Fibroblast of skin of left biceps (primary cell): ENCODE measurements around the gene DHRS1.
A peak's percentile ranks its signal among the peaks of the same experiment; 100 is the strongest.

Source experiments
- DNase-seq, 2 experiments: peaks; one replicate each; pipeline ENCODE4 v3.0.0-alpha.2; 2013; ENCODE audit warnings: low read depth in 2 of 2

The DHRS1 gene

GRCh38 chr14:24282736-24283135 lies 16.8 kb downstream of the DHRS1 start:
- no peak for DNase-seq

DNA sequence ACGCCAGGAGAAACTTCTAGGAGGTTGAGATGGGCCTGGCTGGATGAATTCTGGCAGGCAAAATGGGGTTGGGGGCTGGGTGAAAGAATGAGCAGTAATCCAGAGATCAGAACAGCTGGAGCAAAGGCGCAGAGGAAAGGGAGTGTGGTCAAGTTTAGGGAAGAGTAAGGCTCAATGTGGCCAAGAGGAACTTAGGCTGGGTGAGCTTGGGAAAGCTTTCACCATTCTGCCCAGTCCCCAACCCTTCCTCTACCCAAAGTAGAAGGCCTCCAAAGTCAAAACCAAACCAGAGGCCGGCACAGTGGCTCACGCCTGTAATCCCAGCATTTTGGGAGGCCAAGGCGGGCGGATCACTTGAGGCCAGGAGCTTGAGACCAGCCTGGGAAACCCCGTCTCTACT lies 17.9 kb downstream of the DHRS1 start:
- no peak for DNase-seq

DNA sequence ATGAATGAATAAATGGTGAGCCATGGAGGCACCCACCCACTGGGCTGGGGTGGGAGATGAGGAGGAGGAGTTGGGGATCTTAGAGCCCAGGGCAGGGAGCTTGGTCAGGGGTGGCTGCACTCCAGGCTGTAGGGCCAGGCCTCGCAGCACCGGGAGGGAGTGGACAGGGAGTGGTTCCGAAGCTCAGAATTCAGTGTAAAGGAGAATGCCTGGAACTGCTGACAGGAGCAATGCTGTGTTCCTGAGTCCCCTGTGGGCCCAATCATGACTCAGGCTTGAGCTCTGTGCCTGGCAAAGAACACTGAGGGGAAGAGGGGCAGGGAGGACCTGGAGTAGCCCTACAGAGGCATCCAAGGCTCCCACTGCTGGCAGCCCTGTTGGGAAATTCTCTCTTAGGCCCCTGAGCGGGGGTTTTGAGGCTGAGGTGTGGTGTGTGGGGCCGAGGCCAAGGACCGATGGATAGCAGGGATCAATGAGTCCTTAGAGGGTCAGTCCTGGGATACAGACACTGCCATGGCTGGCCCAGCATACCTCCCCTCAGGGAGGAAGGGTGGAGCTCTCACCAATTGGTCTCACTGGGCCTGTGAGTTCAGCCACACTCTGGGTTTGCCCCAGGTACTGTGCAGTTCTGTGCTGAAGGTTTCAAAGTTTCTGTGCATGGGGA lies 18.7 kb downstream of the DHRS1 start:
- no peak for DNase-seq

DNA sequence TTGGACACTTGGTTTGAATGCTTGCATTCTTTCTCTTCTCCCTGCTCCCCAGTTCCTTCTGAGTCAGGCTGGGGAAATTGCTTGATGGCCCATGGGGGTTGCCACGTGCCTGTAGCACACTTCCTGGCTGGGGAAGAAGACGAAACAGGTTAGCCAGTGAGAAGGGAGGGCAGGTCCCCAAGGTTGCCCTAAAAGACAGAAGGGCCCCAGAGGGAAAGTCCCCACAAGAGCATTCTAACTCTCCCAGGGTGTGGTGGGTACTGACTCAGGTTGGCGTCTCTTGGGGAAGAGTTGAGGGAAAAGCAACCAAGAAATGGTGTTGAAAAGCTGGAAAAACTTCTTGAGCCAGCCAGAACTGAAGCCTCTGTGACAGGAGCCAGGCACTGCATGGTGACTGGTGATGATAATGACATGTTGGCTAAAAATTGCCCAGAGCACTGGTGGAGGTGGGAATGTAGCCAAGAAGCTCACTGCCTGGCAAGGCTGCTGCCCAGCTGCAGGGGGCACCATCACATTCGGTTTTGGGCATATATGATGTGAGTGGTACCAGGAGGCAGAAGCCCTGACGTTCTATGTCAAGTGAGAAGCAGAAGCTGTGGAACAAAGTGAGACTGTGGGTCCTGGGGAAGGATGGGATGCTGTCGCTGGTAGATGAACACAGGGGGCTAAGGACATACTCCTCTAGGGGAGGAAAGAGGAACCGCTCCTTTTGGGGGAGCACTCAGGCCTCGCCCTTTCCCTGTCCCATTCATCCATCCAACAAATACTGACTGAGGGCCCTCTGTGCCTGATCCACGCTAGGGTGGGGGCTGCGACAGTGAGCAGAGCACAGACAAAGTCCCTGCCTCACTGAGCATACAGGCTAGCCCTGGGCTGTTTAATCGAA lies 20.0 kb downstream of the DHRS1 start:
- no peak for DNase-seq

DNA sequence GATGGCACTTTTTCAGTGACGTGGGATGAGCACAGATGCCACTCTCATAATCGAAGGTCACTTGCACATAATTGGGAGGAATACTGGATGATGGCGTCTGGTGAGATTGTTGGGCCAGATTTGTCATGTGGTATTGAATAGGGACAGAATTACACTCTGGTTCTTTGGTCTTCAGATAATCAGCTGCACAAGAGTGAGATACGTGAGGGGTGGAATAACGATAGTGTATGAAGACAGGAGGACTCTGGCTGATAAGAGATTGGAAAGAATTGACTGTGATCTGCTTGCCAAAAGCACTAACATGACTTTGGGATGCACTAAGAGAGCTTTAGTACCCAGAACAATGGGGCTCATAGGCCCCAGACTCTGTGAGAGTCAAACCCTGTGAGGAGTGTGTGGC lies 21.2 kb downstream of the DHRS1 start:
- DNase-seq: no peak

GRCh38 chr14:24277606-24278321 lies 21.8 kb downstream of the DHRS1 start:
- DNase-seq: no peak

DNA sequence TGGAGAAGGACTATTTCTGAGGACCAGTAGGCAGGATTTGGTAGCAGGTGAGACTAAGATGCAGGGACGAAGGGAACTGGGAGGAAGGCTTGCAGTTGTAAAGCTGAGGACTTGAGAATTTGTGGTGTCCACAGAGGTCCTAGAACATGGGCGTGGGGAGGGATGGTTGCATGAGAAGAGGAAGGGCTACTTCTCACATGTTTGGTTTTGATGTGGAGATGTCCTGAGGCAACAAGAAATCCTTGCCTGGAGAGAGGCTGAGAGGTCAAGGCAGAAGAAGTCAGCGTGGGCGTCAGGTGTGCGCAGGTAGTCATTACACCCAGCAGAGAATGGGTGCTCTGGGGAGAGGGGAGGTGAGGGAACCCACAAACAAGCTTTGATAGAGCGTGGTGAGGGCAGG lies 22.5 kb downstream of the DHRS1 start:
- no peak for DNase-seq

- DNase-seq: no peak
These were observed 25.5 kb downstream of the DHRS1 start for GRCh38 chr14:24274101-24274543.

DNA sequence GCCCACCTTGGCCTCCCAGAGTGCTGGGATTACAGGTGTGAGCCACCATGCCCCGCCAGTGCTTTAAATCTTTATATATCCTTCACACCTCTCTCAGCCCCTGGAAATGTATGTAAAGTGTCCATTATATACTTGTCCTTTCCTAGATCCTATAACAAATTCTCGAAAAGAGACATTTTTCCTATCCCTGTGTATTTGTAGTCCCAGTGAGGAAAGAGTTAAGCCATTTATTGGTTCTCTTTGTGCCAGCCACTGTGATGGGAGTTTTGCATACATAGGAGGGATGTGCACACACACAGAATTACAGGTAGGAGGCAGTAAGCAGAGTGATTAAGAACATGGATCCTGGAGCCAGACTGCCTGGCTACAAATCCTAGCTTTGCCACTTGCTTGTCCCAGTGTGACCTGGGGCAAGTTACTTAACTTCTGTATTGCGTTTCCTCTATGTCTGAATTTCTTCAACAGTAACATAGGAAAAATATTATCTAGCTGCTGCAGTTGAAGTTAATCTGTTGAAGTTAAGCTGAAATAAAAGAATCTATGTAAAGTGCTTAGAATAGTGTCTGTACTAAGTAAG lies 26.1 kb downstream of the DHRS1 start:
- no peak for DNase-seq

- DNase-seq: no peak
These were observed 27.1 kb downstream of the DHRS1 start for GRCh38 chr14:24272467-24272866.

- DNase-seq: no peak
These were observed 27.7 kb downstream of the DHRS1 start for GRCh38 chr14:24271834-24272263.

DNA sequence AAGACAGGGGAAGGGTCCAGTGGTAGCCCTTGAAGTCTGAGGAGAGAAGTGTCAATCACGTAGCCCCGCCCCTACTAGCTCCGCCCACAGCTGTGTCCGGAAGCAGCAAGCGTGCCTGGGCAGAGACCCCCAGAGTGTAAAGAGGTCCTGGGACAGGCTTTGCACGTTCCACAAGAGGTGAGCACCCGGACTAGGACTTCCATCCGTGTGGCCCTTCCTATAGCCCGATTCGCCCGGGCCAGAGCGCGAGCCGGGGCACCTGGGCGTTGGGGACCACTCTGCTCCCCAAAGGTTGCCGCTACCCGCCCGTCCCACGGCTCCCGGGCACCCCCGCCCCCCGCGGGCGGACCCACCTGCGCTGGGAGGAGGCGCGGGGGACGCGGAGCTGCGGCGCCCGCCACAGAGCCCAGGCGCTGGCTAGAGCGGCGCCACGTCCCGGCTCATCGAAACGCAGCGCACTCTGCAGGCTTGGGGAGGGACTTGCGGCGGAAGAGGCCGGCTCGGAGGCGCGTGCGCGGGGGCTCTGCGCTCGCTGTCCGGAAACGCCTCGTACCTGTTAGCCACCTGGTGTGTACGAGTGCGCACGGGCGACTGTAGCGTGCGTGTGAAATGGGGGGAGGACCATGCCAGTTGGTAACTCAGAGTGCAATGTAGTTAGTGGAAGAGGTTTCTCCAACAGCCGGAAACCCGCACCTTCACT lies 28.3 kb downstream of the DHRS1 start, which contains the start of gene RABGGTA:
TSS of gene RABGGTA (minus strand) at position 464 of the 700 bp plus-strand sequence. CDS start 482 bp downstream, outside the sequence.
- peak; percentile 52 to 60 for DNase-seq

DNA sequence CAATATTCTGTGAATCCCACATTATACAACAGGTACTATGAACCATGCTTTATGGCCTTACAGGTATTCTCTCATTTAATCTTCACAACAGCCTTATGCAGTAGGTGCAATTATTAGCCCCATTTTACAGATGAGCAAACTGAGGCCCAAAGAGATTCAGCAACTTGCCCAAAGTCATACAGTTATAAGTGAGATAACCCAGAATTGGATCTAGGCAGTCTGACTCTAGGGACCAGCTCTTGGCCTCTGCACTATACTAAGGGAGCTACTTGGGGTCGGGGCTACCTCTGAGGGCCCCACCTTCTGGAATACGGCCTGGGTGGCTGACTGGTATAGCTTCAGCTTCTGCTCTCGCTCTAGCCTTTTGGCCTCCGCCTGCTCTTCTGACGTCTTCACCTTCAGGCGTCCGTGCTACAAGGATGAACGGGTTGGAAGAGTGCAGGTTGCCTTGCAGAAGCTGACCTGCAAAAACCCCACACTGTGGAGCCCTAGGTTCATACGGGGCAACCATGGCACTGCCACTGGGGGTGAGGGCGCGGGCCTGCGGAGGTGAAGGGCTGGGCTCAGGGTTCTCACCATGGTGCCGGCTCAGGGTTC lies 28.9 kb downstream of the DHRS1 start:
- DNase-seq: no peak

DNA sequence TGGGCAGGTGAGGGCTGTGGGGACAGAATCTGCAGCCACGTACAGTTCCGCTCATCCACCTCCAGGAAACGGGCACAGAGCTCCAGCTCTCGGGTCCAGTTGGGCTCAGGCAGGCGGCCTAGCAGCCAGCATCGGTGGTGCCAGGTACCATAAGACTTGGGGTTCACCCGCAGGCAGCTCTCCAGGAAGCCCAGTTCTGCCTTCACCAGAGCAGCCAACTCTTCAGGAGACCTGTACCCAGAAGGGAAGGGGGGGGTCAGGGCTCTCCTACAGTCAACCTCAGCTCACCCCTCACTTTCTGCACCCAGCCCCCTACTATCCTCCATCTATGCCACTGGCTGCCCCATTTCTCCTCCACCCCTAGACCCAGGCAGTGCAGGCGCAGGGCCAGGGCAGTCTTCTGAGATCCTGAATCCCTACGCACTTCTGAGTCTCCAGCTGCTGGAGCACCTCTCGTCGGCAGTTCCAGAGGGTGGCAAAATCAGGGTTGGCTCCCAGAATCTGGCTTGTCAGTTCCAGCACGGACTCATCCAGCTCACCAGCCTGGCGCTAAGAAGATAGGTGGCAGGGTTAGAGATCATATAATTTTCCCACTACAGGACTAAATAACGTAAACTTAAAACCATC lies 29.6 kb downstream of the DHRS1 start:
- no peak for DNase-seq

DNA sequence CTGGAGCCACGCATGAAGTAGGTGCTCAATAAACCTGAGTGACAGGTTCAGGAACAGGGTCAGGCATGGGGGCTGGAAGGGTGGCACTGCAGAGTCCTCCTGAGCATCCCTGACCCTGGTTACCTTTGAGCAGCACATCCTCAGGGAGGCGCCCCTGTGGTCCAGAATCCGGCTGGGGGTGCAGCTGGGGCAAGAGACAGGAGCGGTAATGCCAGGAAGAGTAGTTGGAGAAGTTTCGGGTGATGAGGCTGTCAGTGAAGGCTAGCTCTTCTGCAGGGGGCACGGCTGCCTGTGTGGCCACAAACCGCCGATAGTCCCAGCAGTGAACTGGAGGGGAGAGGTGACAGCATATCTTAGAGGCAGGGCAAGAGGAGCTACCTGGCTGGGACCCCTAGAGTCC lies 30.2 kb downstream of the DHRS1 start:
- no peak for DNase-seq

DNA sequence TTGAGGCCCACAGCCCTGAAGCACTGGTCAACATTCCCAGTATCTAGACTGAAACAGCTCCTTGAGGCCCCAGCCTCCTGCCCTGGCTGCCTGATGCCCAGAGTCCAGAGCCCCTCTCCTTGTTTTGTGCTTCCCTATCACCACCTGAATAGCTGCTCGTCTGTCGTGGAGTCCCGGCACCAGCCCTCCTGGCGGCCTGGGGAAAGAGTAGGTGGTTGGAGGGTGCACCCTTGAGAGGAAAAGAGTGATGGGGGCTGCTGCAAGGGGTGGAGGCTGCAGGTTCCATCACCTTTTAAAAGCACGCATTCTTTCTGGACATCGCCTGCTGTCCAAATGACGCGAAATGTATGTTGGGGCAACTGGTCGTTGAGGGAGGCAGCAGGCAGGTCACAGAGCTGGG lies 31.4 kb downstream of the DHRS1 start:
- DNase-seq: no peak

- no peak for DNase-seq
These were observed 32.1 kb downstream of the DHRS1 start for GRCh38 chr14:24267516-24267915.

GRCh38 chr14:24266344-24267244 lies 33.0 kb downstream of the DHRS1 start:
- no peak for DNase-seq

GRCh38 chr14:24264298-24264697 lies 35.3 kb downstream of the DHRS1 start:
- no peak for DNase-seq
